Stimulated activated CD8-positive, alpha-beta memory T cell treated with anti-CD3 and anti-CD28 coated beads, Interleukin-7, amount 100 ng/mL, for 48 hours (primary cell): Measurements from ENCODE around the gene OR5D16.
"Not testable (repeated sequence)": the region's sequence is repeated elsewhere in the genome, so short reads cannot be mapped to it uniquely, and the experiment has no call there.

Experiments
- DNase-seq, 2 donors: peaks; one replicate each; pipeline ENCODE4 v3.0.0-alpha.2; 2020; ENCODE audit warnings: low read depth in 1 of 2; ENCODE audit errors: extremely low read depth in 1 of 2

Gene OR5D16

GRCh38 chr11:55838452-55838851 lies at the start of gene OR5D16:
OR5D16 (plus strand) TSS chr11:55838752; CDS start chr11:55838752, 0 bp downstream.
- DNase-seq, result no peak

DNA sequence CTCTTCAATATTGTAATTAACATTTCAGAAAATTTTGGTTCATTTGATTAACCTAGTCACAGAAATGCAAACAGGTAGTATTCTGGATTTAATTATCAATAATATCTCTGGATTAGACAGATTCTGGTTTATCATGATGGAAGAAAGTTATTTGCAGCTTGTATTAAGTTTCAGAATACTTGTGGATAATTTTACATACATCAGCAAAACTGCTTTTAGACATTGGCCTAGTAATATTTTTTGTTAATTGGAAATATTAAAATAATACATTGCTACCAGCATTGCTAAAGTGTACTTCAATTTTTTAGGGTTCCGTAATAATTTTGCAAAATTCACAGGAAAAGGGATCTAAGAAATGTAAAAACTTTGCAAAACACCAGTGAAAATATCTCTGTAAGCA lies 46.9 kb upstream of the OR5D16 start:
- no peak for DNase-seq

- DNase-seq, result no peak
Measured at GRCh38 chr11:55793321-55793720, 45.2 kb upstream of the OR5D16 start.

DNA sequence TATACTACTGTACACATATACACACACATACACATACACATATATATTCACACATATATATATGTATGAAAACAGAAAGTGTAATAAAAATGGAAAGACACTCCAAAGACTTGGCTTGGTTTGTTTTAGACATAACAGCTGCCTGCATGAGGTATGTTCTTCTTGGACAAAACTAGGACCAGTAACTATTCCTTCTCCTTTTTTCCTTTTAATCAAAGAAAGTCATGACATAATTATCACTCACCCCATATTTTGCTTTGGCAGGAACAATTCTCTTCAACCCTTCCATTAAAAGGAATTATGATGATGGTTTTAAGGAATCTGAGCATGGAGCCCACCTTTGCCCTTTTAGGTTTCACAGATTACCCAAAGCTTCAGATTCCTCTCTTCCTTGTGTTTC lies 43.3 kb upstream of the OR5D16 start, which contains the start of gene OR5D14:
Gene OR5D14 (plus strand): TSS at position 301 of the 400 bp plus-strand sequence. CDS start 0 bp downstream, at position 301.
- DNase-seq, result no peak

DNA sequence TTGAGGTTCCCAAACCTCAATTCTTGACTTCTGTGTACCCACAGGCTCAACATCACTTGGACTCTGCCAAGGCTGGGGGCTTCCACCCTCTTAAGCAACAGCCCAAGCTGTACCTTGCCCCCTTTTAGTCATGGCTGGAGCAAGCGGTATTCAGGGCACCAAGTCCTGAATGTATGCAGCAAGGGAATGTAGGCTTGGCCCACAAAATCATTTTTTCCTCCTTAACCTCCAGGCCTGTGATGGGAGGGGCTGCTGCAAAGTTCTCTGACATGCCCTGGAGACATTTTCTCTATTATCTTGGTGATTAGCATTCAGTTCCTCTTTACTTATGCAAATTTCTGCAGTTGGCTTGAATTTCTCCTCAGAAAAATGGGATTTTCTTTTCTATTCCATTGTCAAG lies 32.3 kb upstream of the OR5D16 start:
- DNase-seq, result no peak

DNA sequence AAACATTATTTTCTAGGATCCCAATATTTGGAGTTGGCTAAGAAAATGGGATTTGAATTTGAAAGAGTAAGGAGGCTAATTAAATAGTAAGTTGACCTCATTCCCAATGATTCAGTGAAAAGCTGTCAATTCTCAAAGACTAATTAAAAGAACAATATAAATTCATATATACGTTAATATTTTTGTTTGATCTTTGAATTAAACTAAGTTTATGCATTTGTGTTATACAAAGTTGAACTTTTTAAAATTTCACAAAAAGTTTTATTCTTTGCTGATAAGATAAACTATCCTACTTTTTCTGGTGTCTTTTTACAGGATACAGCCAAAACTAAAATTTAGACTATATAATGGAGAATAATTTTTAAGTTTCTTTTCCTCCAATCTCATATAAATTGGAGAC lies 27.5 kb upstream of the OR5D16 start, which contains the start of gene OR5L1:
Gene OR5L1 (plus strand): TSS at position 301 of the 400 bp plus-strand sequence. CDS start 100 bp downstream, outside the sequence.
- no peak for DNase-seq

- DNase-seq, result no peak
Measured at GRCh38 chr11:55819330-55819729, 19.2 kb upstream of the OR5D16 start, which contains the start of gene OR5D18. OR5D18 (plus strand) TSS chr11:55819630; CDS start chr11:55819630, 0 bp downstream.

GRCh38 chr11:55826919-55827318 lies 11.6 kb upstream of the OR5D16 start, which contains the start of gene OR5L2:
OR5L2 (plus strand) TSS chr11:55827219; CDS start chr11:55827219, 0 bp downstream.
- no peak for DNase-seq

GRCh38 chr11:55847453-55847852 lies 8.9 kb downstream of the OR5D16 start:
- no peak for DNase-seq

GRCh38 chr11:55849037-55849436 lies 10.5 kb downstream of the OR5D16 start:
- no peak for DNase-seq

DNA sequence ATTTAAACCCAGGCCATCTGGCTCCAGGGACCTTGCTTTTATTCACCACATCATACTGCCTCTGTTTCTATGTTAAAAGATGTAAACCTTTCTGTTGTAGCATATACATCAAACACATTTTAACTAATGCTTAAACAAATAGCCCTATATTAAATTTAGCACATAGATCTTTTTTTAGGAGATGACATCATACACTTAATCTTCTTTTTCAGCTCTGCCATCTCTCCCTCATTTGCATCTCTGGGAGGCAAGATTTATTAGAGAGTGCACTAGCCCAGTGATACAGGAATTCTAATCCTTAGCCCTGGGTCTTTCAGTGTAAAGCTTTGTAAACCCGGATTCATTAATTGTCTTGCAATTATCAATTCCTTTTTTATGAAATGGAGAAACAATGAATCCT lies 13.6 kb downstream of the OR5D16 start:
- no peak for DNase-seq

DNA sequence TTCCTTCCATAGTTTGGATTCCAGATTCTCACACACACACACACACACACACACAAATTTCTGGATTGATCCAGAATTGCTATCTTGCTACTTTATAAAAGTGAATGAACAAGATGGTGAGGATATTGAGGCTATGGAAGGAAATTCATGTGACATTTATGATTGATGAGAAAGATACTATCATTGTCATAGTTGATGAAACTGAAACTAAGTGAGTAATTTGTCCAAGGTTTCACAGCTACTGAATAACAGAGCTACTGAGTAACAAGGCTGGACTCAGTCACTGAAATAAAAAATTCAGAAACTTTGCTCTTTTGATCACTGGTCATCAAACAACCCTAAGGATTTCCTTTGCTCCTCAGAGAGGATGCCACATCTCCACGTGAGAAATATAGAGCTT lies 16.2 kb downstream of the OR5D16 start:
- no peak for DNase-seq

DNA sequence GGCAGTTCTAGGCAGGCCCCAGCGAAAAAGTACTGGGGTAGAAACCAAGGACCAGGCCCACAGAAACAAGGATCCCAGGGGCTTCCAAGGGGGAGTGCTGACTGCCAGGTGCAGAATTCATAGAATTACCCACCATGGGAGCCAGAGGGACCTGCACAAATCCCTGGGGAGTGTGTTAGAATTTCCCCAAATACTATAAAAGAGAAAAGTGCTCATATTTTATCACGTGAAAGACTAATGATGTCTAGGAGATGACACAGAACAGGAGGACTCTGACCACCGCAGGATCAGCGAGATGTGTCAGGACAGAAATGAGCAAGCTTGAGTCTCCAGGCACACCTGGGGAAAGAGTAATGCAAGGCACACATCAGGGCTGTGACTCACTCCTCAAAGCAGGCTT lies 28.8 kb downstream of the OR5D16 start:
- DNase-seq, result not testable (repeated sequence)

- DNase-seq, result not testable (repeated sequence)
Measured at GRCh38 chr11:55872731-55873130, 34.2 kb downstream of the OR5D16 start.

- not testable (repeated sequence) for DNase-seq
Measured at GRCh38 chr11:55873146-55873545, 34.6 kb downstream of the OR5D16 start.

DNA sequence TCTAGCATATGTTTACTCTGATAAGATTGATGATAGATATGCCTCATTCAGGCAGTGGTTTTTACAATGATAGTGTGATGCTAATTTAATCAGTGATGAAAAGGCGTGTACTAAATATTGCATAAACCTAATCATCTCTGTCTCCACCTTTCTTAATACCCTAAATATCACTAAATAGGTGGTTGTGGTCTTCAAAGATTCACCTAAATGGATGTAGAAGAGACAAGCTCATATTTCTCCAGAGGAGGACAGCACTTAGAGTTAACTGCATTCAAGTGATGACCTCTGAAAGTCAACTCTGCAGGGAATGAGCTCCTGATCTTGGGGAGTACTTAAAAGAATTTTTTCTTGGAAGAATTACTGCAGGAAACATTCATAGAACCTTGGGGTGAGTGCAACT lies 44.4 kb downstream of the OR5D16 start, which contains the start of gene TRIM51:
Gene TRIM51 (plus strand): TSS at position 301 of the 400 bp plus-strand sequence. CDS start 2,132 bp downstream, outside the sequence.
- DNase-seq, result not testable (repeated sequence)

GRCh38 chr11:55884995-55885394 lies 46.4 kb downstream of the OR5D16 start:
- not testable (repeated sequence) for DNase-seq

GRCh38 chr11:55885481-55885880 lies 46.9 kb downstream of the OR5D16 start:
- DNase-seq, result not testable (repeated sequence)
